ENCODE results near the gene CRYBA2. TPM values are rescaled to one million over a fixed set of nuclear protein-coding genes. Genes with fewer than 3 reads are reported as not detected.

The CRYBA2 gene
- total RNA-seq, 1 experiment from 2014 or later = not detected

DNA sequence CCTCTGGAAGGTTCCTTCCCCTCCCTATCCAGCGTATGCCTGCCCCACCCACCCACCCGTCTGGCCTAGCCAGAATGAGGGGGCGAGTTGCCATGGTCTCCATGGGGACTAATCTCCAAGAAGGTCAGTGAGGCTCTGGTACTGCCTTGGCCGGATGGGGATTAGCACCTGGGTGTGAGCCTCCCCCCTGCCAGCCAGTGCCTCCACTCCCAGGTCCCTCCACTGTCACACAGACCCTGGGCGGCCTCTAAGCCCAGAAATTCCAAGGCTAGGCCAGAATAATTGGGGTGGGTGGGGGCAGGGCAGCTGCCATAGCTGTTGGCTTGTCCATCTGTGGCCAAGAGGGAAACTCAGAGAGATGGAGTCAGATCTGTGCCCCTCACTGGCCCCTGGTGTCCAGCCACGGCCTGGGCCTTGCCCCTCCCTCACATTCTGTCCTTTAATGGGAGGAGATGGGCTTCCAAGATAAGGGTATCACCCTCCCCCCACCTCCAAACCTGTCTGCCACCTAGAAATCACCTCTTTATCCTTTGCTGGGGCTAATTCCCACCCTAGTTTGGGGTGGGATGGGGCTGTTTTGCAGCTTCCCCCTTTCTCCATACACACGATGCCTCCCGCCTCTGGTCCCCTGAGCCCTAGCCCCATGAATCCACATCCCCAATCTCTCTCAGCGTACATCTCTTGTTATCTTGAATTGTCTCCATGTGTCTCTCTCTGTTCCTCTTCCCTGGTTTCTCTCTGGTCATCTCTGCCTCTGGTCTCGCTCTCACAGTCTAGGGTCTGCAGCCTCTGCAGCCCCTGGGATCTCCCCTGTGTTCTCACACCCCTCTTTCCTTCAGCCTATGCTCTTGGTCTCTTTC lies 6.0 kb upstream of the CRYBA2 start:
- H3K4me2 ChIP-seq (ENCODE audit: low read length) = no peak overlapping the region
- POLR2A ChIA-PET = no interaction called here

More for the DNA sequence above, 6.0 kb upstream of the CRYBA2 start:
- no peaks in the 10 kb centered on the region for H3K36me3 ChIP-seq (ENCODE audit: control insufficient read depth in 1 of 2, insufficient read depth in 2 of 2, low read length in 2 of 2)
- no peaks in the 10 kb centered on the region for H3K27me3 ChIP-seq (ENCODE audit: insufficient read depth, low read length)
- no peak overlapping the region for H3K9ac ChIP-seq (ENCODE audit: low read length)
- BruUV-seq (replicated peaks) = no TSS peak
- H3K4me3 ChIP-seq (replicated peaks in 1 of 2; ENCODE audit: low read depth in 1 of 2, low read length in 2 of 2) = no peak overlapping the region
- intact Hi-C loops (cut with micrococcal nuclease) = no loop called here
- no peak overlapping the region for H2AFZ ChIP-seq (ENCODE audit: low read depth, low read length, poor library complexity, severe bottlenecking)
- DNase-seq (ENCODE audit: low read depth, low spot score) (no peak), ATAC-seq (no peak)
- no peak overlapping the region for H3K27ac ChIP-seq (ENCODE audit: low read depth, low read length)
- CTCF ChIA-PET = interaction anchor here (0.9 to 1.0 kb wide), 2 partner anchors 19 to 30 kb away, joined by 3 to 4 read pairs; no protein-coding TSS in a partner anchor
- no peaks in the 10 kb centered on the region for H4K20me1 ChIP-seq (ENCODE audit: insufficient read depth)
- H3K9me2 ChIP-seq (ENCODE audit: insufficient read depth) = no peaks in the 10 kb centered on the region
- RAD21 ChIA-PET (ENCODE audit: low non-redundant PET in 1 of 2, low total read pairs in 2 of 2, uncharacterized antibody in 2 of 2, unreplicated experiment in 2 of 2) = no interaction called here
- H3K4me1 ChIP-seq (ENCODE audit: control insufficient read depth in 1 of 2, insufficient read depth in 2 of 2, low read length in 2 of 2) = peaks cover 9 to 46% of the 10 kb centered on the region in 2 experiments; a peak in 3 of 4 replicates
- TF ChIP-seq, protein P1, sequence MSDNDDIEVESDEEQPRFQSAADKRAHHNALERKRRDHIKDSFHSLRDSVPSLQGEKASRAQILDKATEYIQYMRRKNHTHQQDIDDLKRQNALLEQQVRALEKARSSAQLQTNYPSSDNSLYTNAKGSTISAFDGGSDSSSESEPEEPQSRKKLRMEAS (IDR thresholded peaks at IDR 0.05) = no peak
- no peak for TF ChIP-seq EZH2 (IDR thresholded peaks at IDR 0.05)
- TF ChIP-seq POLR2AphosphoS5 (IDR thresholded peaks at IDR 0.05; ENCODE audit: low read depth, low read length) = no peak
- TF ChIP-seq SRF (IDR thresholded peaks at IDR 0.05; ENCODE audit: low read depth) = no peak
- TF ChIP-seq, protein P2, sequence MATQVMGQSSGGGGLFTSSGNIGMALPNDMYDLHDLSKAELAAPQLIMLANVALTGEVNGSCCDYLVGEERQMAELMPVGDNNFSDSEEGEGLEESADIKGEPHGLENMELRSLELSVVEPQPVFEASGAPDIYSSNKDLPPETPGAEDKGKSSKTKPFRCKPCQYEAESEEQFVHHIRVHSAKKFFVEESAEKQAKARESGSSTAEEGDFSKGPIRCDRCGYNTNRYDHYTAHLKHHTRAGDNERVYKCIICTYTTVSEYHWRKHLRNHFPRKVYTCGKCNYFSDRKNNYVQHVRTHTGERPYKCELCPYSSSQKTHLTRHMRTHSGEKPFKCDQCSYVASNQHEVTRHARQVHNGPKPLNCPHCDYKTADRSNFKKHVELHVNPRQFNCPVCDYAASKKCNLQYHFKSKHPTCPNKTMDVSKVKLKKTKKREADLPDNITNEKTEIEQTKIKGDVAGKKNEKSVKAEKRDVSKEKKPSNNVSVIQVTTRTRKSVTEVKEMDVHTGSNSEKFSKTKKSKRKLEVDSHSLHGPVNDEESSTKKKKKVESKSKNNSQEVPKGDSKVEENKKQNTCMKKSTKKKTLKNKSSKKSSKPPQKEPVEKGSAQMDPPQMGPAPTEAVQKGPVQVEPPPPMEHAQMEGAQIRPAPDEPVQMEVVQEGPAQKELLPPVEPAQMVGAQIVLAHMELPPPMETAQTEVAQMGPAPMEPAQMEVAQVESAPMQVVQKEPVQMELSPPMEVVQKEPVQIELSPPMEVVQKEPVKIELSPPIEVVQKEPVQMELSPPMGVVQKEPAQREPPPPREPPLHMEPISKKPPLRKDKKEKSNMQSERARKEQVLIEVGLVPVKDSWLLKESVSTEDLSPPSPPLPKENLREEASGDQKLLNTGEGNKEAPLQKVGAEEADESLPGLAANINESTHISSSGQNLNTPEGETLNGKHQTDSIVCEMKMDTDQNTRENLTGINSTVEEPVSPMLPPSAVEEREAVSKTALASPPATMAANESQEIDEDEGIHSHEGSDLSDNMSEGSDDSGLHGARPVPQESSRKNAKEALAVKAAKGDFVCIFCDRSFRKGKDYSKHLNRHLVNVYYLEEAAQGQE (IDR thresholded peaks at IDR 0.05; ENCODE audit: low read depth) = no peak
- TF ChIP-seq EZH2phosphoT487 (IDR thresholded peaks at IDR 0.05; ENCODE audit: borderline replicate concordance) = no peak
- TF ChIP-seq RAD21 (IDR thresholded peaks at IDR 0.05; ENCODE audit: low read depth) = no peak
- no peak for TF ChIP-seq SP1 (IDR thresholded peaks at IDR 0.05; ENCODE audit: low read depth)
- no peak for TF ChIP-seq EGR1 (IDR thresholded peaks at IDR 0.05; ENCODE audit: low read depth)
- TF ChIP-seq ZFX (IDR thresholded peaks at IDR 0.05) = no peak
- no peak for TF ChIP-seq POLR2A (IDR thresholded peaks at IDR 0.05; ENCODE audit: borderline replicate concordance, extremely low read depth, insufficient read depth, insufficient read length)
- no peaks in the 10 kb centered on the region for H3K79me2 ChIP-seq (ENCODE audit: insufficient read depth, low read length)
- H3K9me3 ChIP-seq (ENCODE audit: control insufficient read depth in 1 of 2, insufficient read depth in 1 of 2, low read depth in 1 of 2, low read length in 2 of 2) = no peaks in the 10 kb centered on the region

Measured in HCT116 (cell line).